ENCODE results near the gene CCL28.

Gene CCL28

DNA sequence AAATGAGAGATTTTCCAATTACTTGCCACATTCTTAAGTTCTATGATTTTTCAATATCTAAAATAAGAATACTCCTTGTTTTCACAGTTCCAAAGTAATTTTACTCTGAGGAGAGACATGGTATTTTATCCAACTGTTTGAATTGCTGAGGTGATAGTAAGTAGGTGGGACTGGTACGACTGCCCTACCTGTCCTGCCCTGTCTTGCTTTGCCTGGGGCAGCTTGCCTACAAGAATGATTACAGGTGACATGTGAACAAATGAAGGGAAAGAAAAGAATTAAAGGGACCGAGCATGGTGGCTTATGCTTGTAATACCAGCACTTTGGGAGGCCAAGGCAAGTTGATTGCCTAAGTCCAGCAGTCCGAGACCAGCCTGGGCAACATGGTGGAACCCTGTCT lies 57.4 kb downstream of the CCL28 start:
- DNase-seq, result no peak

- no peak for DNase-seq
Measured at GRCh38 chr5:43353668-43354067, 58.5 kb downstream of the CCL28 start.

DNA sequence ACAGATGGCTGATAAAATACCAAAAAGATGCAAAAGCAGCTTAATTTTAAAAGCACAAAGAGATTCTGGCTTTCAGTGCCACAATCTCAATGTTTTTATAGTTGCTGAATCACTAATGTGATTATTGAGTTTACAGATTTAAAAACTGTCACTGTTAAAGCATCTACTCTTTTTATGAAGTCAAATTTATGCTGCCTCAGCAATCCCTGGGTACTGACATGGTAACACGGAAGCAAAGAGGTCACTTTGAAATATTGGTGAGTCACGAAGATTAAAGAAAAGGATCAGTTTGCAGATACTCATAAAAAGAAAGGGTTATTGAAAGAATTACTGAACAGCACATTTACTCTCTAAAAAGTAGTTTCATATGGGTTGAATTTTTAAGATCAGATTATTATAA lies 59.3 kb downstream of the CCL28 start:
- DNase-seq, result no peak

DNA sequence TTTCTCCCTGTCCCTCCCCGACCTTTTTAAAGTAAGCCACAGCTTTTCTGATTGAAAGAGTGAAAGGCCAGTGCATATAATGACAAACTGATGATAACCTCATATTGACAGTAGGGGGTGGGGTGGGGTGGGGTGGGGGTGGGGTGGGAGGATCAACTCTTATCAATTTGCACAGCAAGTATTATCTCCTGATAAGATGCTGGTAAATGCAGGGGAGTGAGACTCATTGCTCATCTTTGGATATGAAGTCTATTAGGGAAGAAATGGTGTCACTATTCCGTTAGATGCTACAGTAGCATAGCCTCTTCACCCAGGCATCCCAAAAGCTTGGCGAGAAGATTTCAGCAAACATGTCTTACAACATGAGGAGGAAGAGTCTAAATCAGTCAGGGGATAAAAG lies 60.1 kb downstream of the CCL28 start:
- no peak for DNase-seq

DNA sequence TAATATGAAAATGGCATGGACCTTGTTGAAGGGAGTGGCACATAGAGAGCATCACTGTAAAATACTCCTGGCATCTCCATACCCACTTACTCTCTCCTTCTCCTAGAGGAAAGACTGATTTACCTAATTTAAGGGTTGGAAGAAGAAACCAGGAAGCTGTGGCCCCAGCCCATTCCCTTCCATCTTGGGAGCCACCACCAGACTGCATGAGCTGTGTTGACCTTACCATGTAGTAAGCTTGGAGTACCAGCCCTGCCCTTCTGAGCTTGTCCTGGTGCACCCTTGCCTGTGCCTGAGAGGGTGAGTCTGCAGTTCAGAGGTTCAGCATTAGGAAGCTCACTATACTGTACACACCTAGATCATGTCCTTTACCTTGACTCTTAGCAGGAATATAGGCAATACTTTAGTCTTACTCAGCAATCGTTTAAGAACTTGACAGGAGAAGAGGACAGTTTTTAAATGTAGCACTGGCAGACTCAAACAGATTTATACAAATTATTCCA lies 63.3 kb downstream of the CCL28 start:
- DNase-seq, result no peak

- DNase-seq, result no peak
Measured at GRCh38 chr5:43348207-43348606, 64.0 kb downstream of the CCL28 start.

- no peak for DNase-seq
Measured at GRCh38 chr5:43338862-43339261, 73.3 kb downstream of the CCL28 start.

- DNase-seq, result no peak
Measured at GRCh38 chr5:43336159-43336558, 76.0 kb downstream of the CCL28 start.

GRCh38 chr5:43335681-43336080 lies 76.5 kb downstream of the CCL28 start:
- no peak for DNase-seq

DNA sequence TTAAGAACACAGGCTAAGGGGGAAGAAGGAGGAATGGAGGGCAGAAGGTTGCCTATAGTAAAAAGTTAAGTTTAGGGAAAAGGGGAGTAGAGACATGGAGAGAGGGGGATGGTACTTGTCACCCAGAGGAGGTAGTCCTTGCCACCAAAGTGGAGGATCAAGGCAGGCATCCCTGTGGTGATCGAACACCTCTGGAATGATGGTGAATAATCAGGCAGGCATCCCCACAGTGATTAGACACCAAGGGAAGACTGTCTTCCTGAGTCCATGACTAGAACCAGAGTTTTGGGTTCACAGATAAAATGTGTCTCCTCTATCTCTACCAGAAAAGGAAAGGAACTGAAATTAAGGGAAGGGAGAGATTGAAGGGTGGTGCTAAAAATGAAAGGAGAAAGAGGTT lies 79.8 kb downstream of the CCL28 start:
- peak; percentile 61 for DNase-seq

All from EL (cell line).